ENCODE data around the gene TFCP2.
A peak's percentile ranks its signal among the peaks of the same experiment; 100 is the strongest.

TFCP2 gene

DNA sequence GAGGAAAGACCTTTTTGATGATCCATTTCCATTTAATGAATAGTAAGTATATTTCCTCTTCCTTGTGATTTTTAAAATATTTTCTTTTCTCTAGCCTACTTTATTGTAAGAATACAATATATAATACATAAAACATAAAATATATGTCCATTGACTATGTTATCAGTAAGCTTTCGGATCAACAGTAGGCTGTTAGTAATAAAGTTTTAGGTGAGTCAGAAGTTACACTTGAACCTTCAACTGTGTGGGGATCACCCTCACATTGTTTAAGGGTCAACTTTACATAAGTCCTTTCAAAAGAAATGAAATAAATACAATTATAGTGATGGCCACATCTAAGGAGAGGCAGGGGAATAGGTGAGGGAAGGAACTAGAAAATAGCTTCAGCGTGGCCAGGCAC lies 5.0 kb upstream of the TFCP2 start:
- TF ChIP-seq CTCF (conservative IDR thresholded peaks at IDR 0.05; ENCODE audit: low read depth, low read length) = no peak
- no peak overlapping the region for H3K27ac ChIP-seq
- no peaks in the 10 kb centered on the region for H3K4me1 ChIP-seq (ENCODE audit: low read depth, poor library complexity, severe bottlenecking)
- no peaks in the 10 kb centered on the region for H3K36me3 ChIP-seq (ENCODE audit: insufficient read depth)
- no peaks in the 10 kb centered on the region for H4K20me1 ChIP-seq (ENCODE audit: insufficient read depth)
- no peak overlapping the region for H3K9ac ChIP-seq
- H3K4me2 ChIP-seq = no peak overlapping the region
- H3K4me3 ChIP-seq (IDR thresholded peaks at IDR 0.05; ENCODE audit: insufficient read depth, low read depth, low read length) = no peak overlapping the region
- no peak overlapping the region for H2AFZ ChIP-seq (ENCODE audit: low read depth)
- no peaks in the 10 kb centered on the region for H3K79me2 ChIP-seq (ENCODE audit: insufficient read depth, low read depth)
- H3K27me3 ChIP-seq (ENCODE audit: insufficient read depth, low read depth) = no peaks in the 10 kb centered on the region

GRCh38 chr12:51174501-51174900 lies 1.6 kb upstream of the TFCP2 start:
- Histone ChIP-seq H3K9ac (no peak overlapping the region), H3K4me3 (IDR thresholded peaks at IDR 0.05; ENCODE audit: insufficient read depth, low read depth, low read length) (no peak overlapping the region)
- no peak for TF ChIP-seq CTCF (conservative IDR thresholded peaks at IDR 0.05; ENCODE audit: low read depth, low read length)

GRCh38 chr12:51171884-51172514 lies 936 bp downstream of the TFCP2 start:
- H3K79me2 ChIP-seq (ENCODE audit: insufficient read depth, low read depth) = no peaks in the 10 kb centered on the region
- no peaks in the 10 kb centered on the region for H4K20me1 ChIP-seq (ENCODE audit: insufficient read depth)
- no peaks in the 10 kb centered on the region for H3K27me3 ChIP-seq (ENCODE audit: insufficient read depth, low read depth)
- no peaks in the 10 kb centered on the region for H3K36me3 ChIP-seq (ENCODE audit: insufficient read depth)
- no peak overlapping the region; the same call in 1 of the 2 replicates for H3K4me2 ChIP-seq
- peak overlapping the region; percentile 80; the same call in 1 of the 2 replicates for H2AFZ ChIP-seq (ENCODE audit: low read depth)
- no peak overlapping the region for H3K27ac ChIP-seq
- H3K9ac ChIP-seq = no peak overlapping the region; the same call in 1 of the 2 replicates
- H3K4me1 ChIP-seq (ENCODE audit: low read depth, poor library complexity, severe bottlenecking) = no peaks in the 10 kb centered on the region
- TF ChIP-seq CTCF (conservative IDR thresholded peaks at IDR 0.05; ENCODE audit: low read depth, low read length) = no peak
- H3K4me3 ChIP-seq (IDR thresholded peaks at IDR 0.05; ENCODE audit: insufficient read depth, low read depth, low read length) = no peak overlapping the region

More at GRCh38 chr12:51174501-51174900, 1.6 kb upstream of the TFCP2 start:
- Histone ChIP-seq H3K4me2 (no peak overlapping the region), H3K27ac (no peak overlapping the region), H2AFZ (ENCODE audit: low read depth) (no peak overlapping the region), H3K79me2 (ENCODE audit: insufficient read depth, low read depth) (no peaks in the 10 kb centered on the region), H4K20me1 (ENCODE audit: insufficient read depth) (no peaks in the 10 kb centered on the region), H3K4me1 (ENCODE audit: low read depth, poor library complexity, severe bottlenecking) (no peaks in the 10 kb centered on the region), H3K36me3 (ENCODE audit: insufficient read depth) (no peaks in the 10 kb centered on the region), H3K27me3 (ENCODE audit: insufficient read depth, low read depth) (no peaks in the 10 kb centered on the region)

DNA sequence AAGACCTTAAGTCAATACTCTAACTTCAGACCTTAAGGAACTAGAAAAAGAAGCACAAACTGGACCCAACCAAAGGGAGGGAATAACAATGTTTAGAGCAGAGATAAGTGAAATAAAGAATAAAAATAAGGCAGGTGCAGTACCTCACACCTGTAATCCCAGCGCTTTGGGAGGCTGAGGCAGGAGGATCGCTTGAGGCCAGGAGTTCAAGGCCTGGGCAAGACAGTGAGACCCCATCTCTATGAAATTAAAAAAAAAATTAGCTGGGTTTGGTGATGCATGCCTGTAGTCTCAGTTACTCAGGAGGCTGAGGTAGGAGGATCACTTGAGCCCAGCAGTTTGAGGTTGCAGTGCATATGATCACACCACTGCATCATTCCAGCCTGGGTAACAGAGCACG lies 9.1 kb downstream of the TFCP2 start:
- no peaks in the 10 kb centered on the region for H4K20me1 ChIP-seq (ENCODE audit: insufficient read depth)
- H3K4me3 ChIP-seq (IDR thresholded peaks at IDR 0.05; ENCODE audit: insufficient read depth, low read depth, low read length) = no peak overlapping the region
- no peak for TF ChIP-seq CTCF (conservative IDR thresholded peaks at IDR 0.05; ENCODE audit: low read depth, low read length)
- no peak overlapping the region for H3K4me2 ChIP-seq
- H3K27me3 ChIP-seq (ENCODE audit: insufficient read depth, low read depth) = no peaks in the 10 kb centered on the region
- no peaks in the 10 kb centered on the region for H3K4me1 ChIP-seq (ENCODE audit: low read depth, poor library complexity, severe bottlenecking)
- H3K79me2 ChIP-seq (ENCODE audit: insufficient read depth, low read depth) = no peaks in the 10 kb centered on the region
- no peak overlapping the region for H3K9ac ChIP-seq
- no peaks in the 10 kb centered on the region for H3K36me3 ChIP-seq (ENCODE audit: insufficient read depth)
- H2AFZ ChIP-seq (ENCODE audit: low read depth) = no peak overlapping the region
- H3K27ac ChIP-seq = no peak overlapping the region

All from KMS-11 (cell line).